T-helper 1 cell (primary cell): ENCODE results near the gene RPL37A.
"Not testable (repeated sequence)": the region's sequence is repeated elsewhere in the genome, so short reads cannot be mapped to it uniquely, and the experiment has no call there.

Source experiments
- DNase-seq, 5 donors: peaks; one replicate each; pipeline ENCODE4 v3.0.0-alpha.2; 2012 to 2020

The RPL37A gene

GRCh38 chr2:216517447-216518225 is 19.0 kb downstream of the RPL37A start:
- no peak for DNase-seq

GRCh38 chr2:216518566-216519119 is 20.0 kb downstream of the RPL37A start:
- DNase-seq, result not testable (repeated sequence)

- peak in 3 of 5 donors; percentile 22 to 48 (median 26) for DNase-seq
Observed at GRCh38 chr2:216519154-216519762, 20.6 kb downstream of the RPL37A start.

- no peak for DNase-seq
Observed at GRCh38 chr2:216520112-216520511, 21.5 kb downstream of the RPL37A start.

GRCh38 chr2:216522892-216523502 is 24.4 kb downstream of the RPL37A start:
- no peak for DNase-seq

GRCh38 chr2:216525972-216526371 is 27.3 kb downstream of the RPL37A start:
- DNase-seq, result no peak

- no peak for DNase-seq
Observed at GRCh38 chr2:216526939-216527338, 28.3 kb downstream of the RPL37A start.

- no peak for DNase-seq
Observed at GRCh38 chr2:216527600-216527999, 29.0 kb downstream of the RPL37A start.

- no peak for DNase-seq
Observed at GRCh38 chr2:216532562-216532961, 33.9 kb downstream of the RPL37A start.

GRCh38 chr2:216533609-216534008 is 35.0 kb downstream of the RPL37A start:
- DNase-seq, result no peak

GRCh38 chr2:216534809-216535208 is 36.2 kb downstream of the RPL37A start:
- no peak for DNase-seq

- no peak for DNase-seq
Observed at GRCh38 chr2:216535454-216535995, 36.9 kb downstream of the RPL37A start.

- no peak for DNase-seq
Observed at GRCh38 chr2:216536734-216537210, 38.1 kb downstream of the RPL37A start.

GRCh38 chr2:216537366-216537765 is 38.7 kb downstream of the RPL37A start:
- DNase-seq, result no peak

- DNase-seq, result no peak
Observed at GRCh38 chr2:216538538-216538937, 39.9 kb downstream of the RPL37A start.

- no peak for DNase-seq
Observed at GRCh38 chr2:216539120-216539519, 40.5 kb downstream of the RPL37A start.

- no peak for DNase-seq
Observed at GRCh38 chr2:216539791-216540241, 41.2 kb downstream of the RPL37A start.

- no peak for DNase-seq
Observed at GRCh38 chr2:216540920-216541319, 42.3 kb downstream of the RPL37A start.

- DNase-seq, result no peak
Observed at GRCh38 chr2:216541505-216541904, 42.9 kb downstream of the RPL37A start.

GRCh38 chr2:216545359-216545758 is 46.7 kb downstream of the RPL37A start:
- DNase-seq, result no peak

GRCh38 chr2:216546241-216546640 is 47.6 kb downstream of the RPL37A start:
- no peak for DNase-seq

- no peak for DNase-seq
Observed at GRCh38 chr2:216546641-216547403, 48.2 kb downstream of the RPL37A start.
